ENCODE data around the gene ZDHHC21.

The ZDHHC21 gene

GRCh38 chr9:14608540-14608939 is 84.7 kb downstream of the ZDHHC21 start:
- no peak for DNase-seq (ENCODE audit: low read depth)

GRCh38 chr9:14597171-14597799 is 95.9 kb downstream of the ZDHHC21 start:
- no peak for DNase-seq (ENCODE audit: low read depth)

GRCh38 chr9:14593406-14593805 is 99.8 kb downstream of the ZDHHC21 start:
- no peak for DNase-seq (ENCODE audit: low read depth)

- no peak for DNase-seq (ENCODE audit: low read depth)
Measured at GRCh38 chr9:14591411-14591810, 101.8 kb downstream of the ZDHHC21 start.

- DNase-seq (ENCODE audit: low read depth) = no peak
Measured at GRCh38 chr9:14585730-14586473, 107.3 kb downstream of the ZDHHC21 start.

- no peak for DNase-seq (ENCODE audit: low read depth)
Measured at GRCh38 chr9:14584571-14584970, 108.7 kb downstream of the ZDHHC21 start.

- no peak for DNase-seq (ENCODE audit: low read depth)
Measured at GRCh38 chr9:14578030-14578429, 115.2 kb downstream of the ZDHHC21 start.

- no peak for DNase-seq (ENCODE audit: low read depth)
Measured at GRCh38 chr9:14574173-14574572, 119.1 kb downstream of the ZDHHC21 start.

GRCh38 chr9:14573319-14573718 is 119.9 kb downstream of the ZDHHC21 start:
- DNase-seq (ENCODE audit: low read depth) = no peak

GRCh38 chr9:14565352-14566016 is 127.7 kb downstream of the ZDHHC21 start:
- DNase-seq (ENCODE audit: low read depth) = no peak

- no peak for DNase-seq (ENCODE audit: low read depth)
Measured at GRCh38 chr9:14563902-14564624, 129.2 kb downstream of the ZDHHC21 start.

- no peak for DNase-seq (ENCODE audit: low read depth)
Measured at GRCh38 chr9:14561929-14562405, 131.3 kb downstream of the ZDHHC21 start.

Data from non-pigmented ciliary epithelial cell (primary cell).